Endodermal cell (in vitro differentiated cells): ENCODE measurements around the gene RPL7A. TPM values are rescaled to one million over a fixed set of nuclear protein-coding genes. Genes with fewer than 3 reads are reported as not detected.

Source experiments
- DNase-seq: peaks from one replicate; pipeline ENCODE4 v3.0.0-alpha.2; 2017
- H3K27ac ChIP-seq: 2 replicates; pipeline ENCODE4 v1.5.1; 2013; ENCODE audit warnings: mild to moderate bottlenecking, low read depth, low read length, moderate library complexity
- H3K27me3 ChIP-seq: 2 replicates; pipeline ENCODE4 v1.6.1; 2013; ENCODE audit warnings: mild to moderate bottlenecking, low read length, moderate library complexity; ENCODE audit not compliant: insufficient read depth, control insufficient read depth, poor library complexity, severe bottlenecking
- H3K36me3 ChIP-seq: 2 replicates; pipeline ENCODE4 v1.7.0; 2013; ENCODE audit warnings: mild to moderate bottlenecking, low read length, moderate library complexity; ENCODE audit not compliant: control insufficient read depth, insufficient read depth
- H3K4me1 ChIP-seq: one replicate; pipeline ENCODE4 v1.7.0; 2013; ENCODE audit warnings: low read length; ENCODE audit not compliant: control insufficient read depth, insufficient read depth
- H3K4me3 ChIP-seq: 2 replicates; pipeline ENCODE4 v1.5.1; 2013; ENCODE audit warnings: mild to moderate bottlenecking, low read length, moderate library complexity
- H3K9ac ChIP-seq: 2 replicates; pipeline ENCODE4 v1.6.1; 2013; ENCODE audit warnings: mild to moderate bottlenecking, low read length, moderate library complexity; ENCODE audit not compliant: poor library complexity, severe bottlenecking; ENCODE audit errors: extremely low read depth
- H3K9me3 ChIP-seq: 2 replicates; pipeline ENCODE4 v1.6.1; 2013; ENCODE audit warnings: mild to moderate bottlenecking, low read length, moderate library complexity; ENCODE audit not compliant: control insufficient read depth
- H3K27ac Mint-ChIP-seq: 2 replicates; pipeline ENCODE4 v1.8.0; 2020; ENCODE audit warnings: mixed read lengths
- H3K27me3 Mint-ChIP-seq: 2 replicates; pipeline ENCODE4 v1.8.0; 2021; ENCODE audit warnings: mild to moderate bottlenecking, mixed read lengths; ENCODE audit not compliant: insufficient read depth
- H3K36me3 Mint-ChIP-seq: 2 replicates; pipeline ENCODE4 v1.8.0; 2020; ENCODE audit warnings: low read depth, mixed read lengths
- H3K4me1 Mint-ChIP-seq: 2 replicates; pipeline ENCODE4 v1.8.0; 2020; ENCODE audit warnings: mixed read lengths
- H3K4me3 Mint-ChIP-seq: 2 replicates; pipeline ENCODE4 v1.8.0; 2020; ENCODE audit warnings: mild to moderate bottlenecking, moderate library complexity, mixed read lengths
- H3K9me3 Mint-ChIP-seq: 2 replicates; pipeline ENCODE4 v1.8.0; 2020; ENCODE audit warnings: mild to moderate bottlenecking, mixed read lengths
- CTCF ChIP-seq: fragments of 200-600 bp; sonication (generic); conservative IDR thresholded peaks from 2 replicates; pipeline ENCODE4 v1.5.0; 2021; ENCODE audit warnings: antibody characterized with exemption, mild to moderate bottlenecking
- WGBS, 2 experiments: methylation state at CpG; one replicate each; pipeline versions ENCODE4 v1.1.5 to v1.1.7; 2013; ENCODE audit warnings: missing lambda C conversion rate in 2 of 2, mixed read lengths in 1 of 2; ENCODE audit not compliant: insufficient coverage in 1 of 2, insufficient read length in 1 of 2; 5-methylcytosine and 5-hydroxymethylcytosine counted together
- total RNA-seq, 2 donors: library from RNA; stranded (reverse); fragmentation: NEBNext Ultra II Directional in 1 of 2; extraction: Animal tissue kit (Norgen Biotek cat#: 25700) in 1 of 2; gene quantifications; 2 replicates in 1 of 2; 3 replicates in 1 of 2; pipeline ENCODE4 v1.2.1, GENCODE V29; 2021

The RPL7A gene
- total RNA-seq, 2 donors from 2014 or later: 2,418 to 2,634 TPM

GRCh38 chr9:133362359-133363044 is 14.5 kb downstream of the RPL7A start:
- no peaks in the 10 kb centered on the region for H3K9me3 Mint-ChIP-seq
- no peak for TF ChIP-seq CTCF
- peaks cover 71% of the 10 kb centered on the region for H3K36me3 Mint-ChIP-seq
- H3K27ac Mint-ChIP-seq: peak overlapping the region; percentile 11
- WGBS, 2 experiments: 95 to 100% methylated on average over 11 to 15 of the region's 15 CpGs
- H3K4me1 ChIP-seq: no peaks in the 10 kb centered on the region
- no peak overlapping the region for H3K27ac ChIP-seq
- H3K9me3 ChIP-seq: no peaks in the 10 kb centered on the region
- no peak for DNase-seq
- H3K4me3 ChIP-seq: no peak overlapping the region
- H3K27me3 Mint-ChIP-seq: no peaks in the 10 kb centered on the region
- no peaks in the 10 kb centered on the region for H3K4me1 Mint-ChIP-seq
- H3K36me3 ChIP-seq: peaks cover 80% of the 10 kb centered on the region
- no peaks in the 10 kb centered on the region for H3K27me3 ChIP-seq
- H3K4me3 Mint-ChIP-seq: no peak overlapping the region
- H3K9ac ChIP-seq: no peak overlapping the region

GRCh38 chr9:133366435-133366834 is 18.4 kb downstream of the RPL7A start:
- H3K36me3 ChIP-seq: peaks cover 89% of the 10 kb centered on the region
- H3K9me3 Mint-ChIP-seq: no peaks in the 10 kb centered on the region

GRCh38 chr9:133367221-133367620 is 19.2 kb downstream of the RPL7A start:
- no peak for DNase-seq
- peaks cover 12% of the 10 kb centered on the region for H3K4me1 ChIP-seq
- H3K36me3 Mint-ChIP-seq: peaks cover 69% of the 10 kb centered on the region
- H3K9me3 ChIP-seq: no peaks in the 10 kb centered on the region
- no peak overlapping the region for H3K4me3 ChIP-seq
- no peak overlapping the region for H3K27ac Mint-ChIP-seq
- H3K4me1 Mint-ChIP-seq: peaks cover 31% of the 10 kb centered on the region
- H3K27ac ChIP-seq: no peak overlapping the region
- no peak overlapping the region for H3K4me3 Mint-ChIP-seq
- peaks cover 88% of the 10 kb centered on the region for H3K36me3 ChIP-seq
- 97 to 99% methylated on average over 15 to 22 of the region's 22 CpGs for WGBS, 2 experiments
- no peak overlapping the region for H3K9ac ChIP-seq
- no peaks in the 10 kb centered on the region for H3K9me3 Mint-ChIP-seq
- no peaks in the 10 kb centered on the region for H3K27me3 Mint-ChIP-seq
- no peaks in the 10 kb centered on the region for H3K27me3 ChIP-seq
- TF ChIP-seq CTCF: no peak

More at GRCh38 chr9:133366435-133366834, 18.4 kb downstream of the RPL7A start:
- H3K27me3 ChIP-seq: no peaks in the 10 kb centered on the region
- no peak overlapping the region for H3K4me3 ChIP-seq
- H3K9me3 ChIP-seq: no peaks in the 10 kb centered on the region
- no peak overlapping the region for H3K9ac ChIP-seq
- no peaks in the 10 kb centered on the region for H3K27me3 Mint-ChIP-seq
- no peak overlapping the region for H3K27ac ChIP-seq
- WGBS, 2 experiments: 95 to 96% methylated on average over 8 to 11 of the region's 11 CpGs
- peaks cover 25% of the 10 kb centered on the region for H3K4me1 Mint-ChIP-seq
- no peak for DNase-seq
- H3K36me3 Mint-ChIP-seq: peaks cover 77% of the 10 kb centered on the region
- H3K4me1 ChIP-seq: peaks cover 8% of the 10 kb centered on the region
- no peak overlapping the region for H3K4me3 Mint-ChIP-seq
- no peak for TF ChIP-seq CTCF
- no peak overlapping the region for H3K27ac Mint-ChIP-seq
